Superior temporal gyrus (tissue), 1 donor: ENCODE measurements around the gene MIPEP.

Source experiments
- DNase-seq: peaks from one replicate; pipeline ENCODE4 v3.0.0-alpha.2; 2016; ENCODE audit errors: extremely low spot score

Gene MIPEP

GRCh38 chr13:23810685-23811240 is 78.4 kb downstream of the MIPEP start:
- DNase-seq, result no peak

- DNase-seq, result no peak
Observed at GRCh38 chr13:23808803-23809202, 80.4 kb downstream of the MIPEP start.

GRCh38 chr13:23806874-23807526 is 82.2 kb downstream of the MIPEP start:
- DNase-seq, result no peak

GRCh38 chr13:23805821-23806220 is 83.4 kb downstream of the MIPEP start:
- no peak for DNase-seq

- no peak for DNase-seq
Observed at GRCh38 chr13:23805122-23805521, 84.1 kb downstream of the MIPEP start.

- DNase-seq, result no peak
Observed at GRCh38 chr13:23804166-23804565, 85.0 kb downstream of the MIPEP start.

- no peak for DNase-seq
Observed at GRCh38 chr13:23801141-23801540, 88.1 kb downstream of the MIPEP start.

GRCh38 chr13:23799945-23800344 is 89.3 kb downstream of the MIPEP start:
- DNase-seq, result no peak

- DNase-seq, result no peak
Observed at GRCh38 chr13:23797276-23797903, 91.8 kb downstream of the MIPEP start.

- DNase-seq, result no peak
Observed at GRCh38 chr13:23796551-23796950, 92.6 kb downstream of the MIPEP start.

GRCh38 chr13:23794267-23795161 is 94.7 kb downstream of the MIPEP start:
- DNase-seq, result no peak

- no peak for DNase-seq
Observed at GRCh38 chr13:23793711-23794110, 95.5 kb downstream of the MIPEP start.

GRCh38 chr13:23792680-23793079 is 96.5 kb downstream of the MIPEP start:
- no peak for DNase-seq

- no peak for DNase-seq
Observed at GRCh38 chr13:23790577-23791170, 98.5 kb downstream of the MIPEP start.

- no peak for DNase-seq
Observed at GRCh38 chr13:23789576-23790346, 99.4 kb downstream of the MIPEP start.

- no peak for DNase-seq
Observed at GRCh38 chr13:23788459-23788858, 100.7 kb downstream of the MIPEP start.

GRCh38 chr13:23787464-23787863 is 101.7 kb downstream of the MIPEP start:
- DNase-seq, result no peak

GRCh38 chr13:23786607-23787006 is 102.6 kb downstream of the MIPEP start:
- no peak for DNase-seq

GRCh38 chr13:23778879-23779278 is 110.3 kb downstream of the MIPEP start:
- no peak for DNase-seq

GRCh38 chr13:23778002-23778652 is 111.1 kb downstream of the MIPEP start:
- no peak for DNase-seq

GRCh38 chr13:23777575-23777870 is 111.7 kb downstream of the MIPEP start:
- no peak for DNase-seq
